Hepatocyte (in vitro differentiated cells): ENCODE results near the gene CTXN2. TPM values are rescaled to one million over a fixed set of nuclear protein-coding genes. Genes with fewer than 3 reads are reported as not detected.

Source experiments
- DNase-seq: peaks from one replicate; pipeline ENCODE4 v3.0.0-alpha.2; 2016; ENCODE audit warnings: low spot score
- H2AFZ ChIP-seq: fragments of 200-600 bp; sonication (generic); 2 replicates; pipeline ENCODE4 v1.6.0; 2016; ENCODE audit warnings: antibody characterized with exemption, mild to moderate bottlenecking
- H3K27ac ChIP-seq: fragments of 200-600 bp; sonication (generic); 2 replicates; pipeline ENCODE4 v1.5.1; 2016; ENCODE audit warnings: mild to moderate bottlenecking
- H3K27me3 ChIP-seq: fragments of 200-600 bp; sonication (generic); 2 replicates; pipeline ENCODE4 v1.6.1; 2016
- H3K36me3 ChIP-seq: fragments of 200-600 bp; sonication (generic); replicated peaks from 2 replicates; pipeline ENCODE4 v1.5.1; 2016; ENCODE audit warnings: low read depth; ENCODE audit not compliant: insufficient read depth
- H3K4me1 ChIP-seq: fragments of 200-600 bp; sonication (generic); 2 replicates; pipeline ENCODE4 v1.5.1; 2016; ENCODE audit warnings: mild to moderate bottlenecking, moderate library complexity; ENCODE audit not compliant: insufficient read depth
- H3K4me2 ChIP-seq: fragments of 200-600 bp; sonication (generic); 2 replicates; pipeline ENCODE4 v1.6.0; 2016
- H3K4me3 ChIP-seq: fragments of 200-600 bp; sonication (generic); 2 replicates; pipeline ENCODE4 v1.5.1; 2016; ENCODE audit warnings: mild to moderate bottlenecking
- H3K79me2 ChIP-seq: fragments of 200-600 bp; sonication (generic); 2 replicates; pipeline ENCODE4 v1.6.0; 2017; ENCODE audit warnings: mild to moderate bottlenecking
- H3K9me2 ChIP-seq: fragments of 200-600 bp; sonication (generic); replicated peaks from 2 replicates; pipeline ENCODE4 v1.6.0; 2017; ENCODE audit warnings: mild to moderate bottlenecking; ENCODE audit not compliant: insufficient read depth
- H3K9me3 ChIP-seq: fragments of 200-600 bp; sonication (generic); 2 replicates; pipeline ENCODE4 v1.5.1; 2016; ENCODE audit warnings: low read depth, mild to moderate bottlenecking
- H4K20me1 ChIP-seq: fragments of 200-600 bp; sonication (generic); 2 replicates; pipeline ENCODE4 v1.6.0; 2016; ENCODE audit warnings: mild to moderate bottlenecking; ENCODE audit not compliant: insufficient read depth, poor library complexity, severe bottlenecking
- CTCF ChIP-seq: fragments of 200-600 bp; sonication (generic); IDR thresholded peaks from 2 replicates; pipeline ENCODE4 v1.5.1; 2016; ENCODE audit warnings: antibody characterized with exemption, mild to moderate bottlenecking; ENCODE audit not compliant: poor library complexity
- EZH2 ChIP-seq: fragments of 200-600 bp; sonication (generic); IDR thresholded peaks from 2 replicates; pipeline ENCODE4 v1.6.1; 2016; ENCODE audit warnings: antibody characterized with exemption, mild to moderate bottlenecking, borderline replicate concordance
- EZH2phosphoT487 ChIP-seq: fragments of 200-600 bp; sonication (generic); IDR thresholded peaks from one replicate; pipeline ENCODE4 v1.6.1; 2018; ENCODE audit warnings: antibody characterized with exemption, mild to moderate bottlenecking, low read depth, moderate library complexity; ENCODE audit not compliant: unreplicated experiment, severe bottlenecking
- WGBS: methylation state at CpG from one replicate; pipeline ENCODE4 v1.1.6; 2016; ENCODE audit warnings: low lambda C conversion rate; ENCODE audit errors: missing lambda C conversion rate; 5-methylcytosine and 5-hydroxymethylcytosine counted together
- polyA plus RNA-seq: library from polyadenylated mRNA; unstranded; fragments of >200 nt; fragmentation: Nextera tagmentation; extraction: Ambion mirVana; gene quantifications from 2 replicates; pipeline ENCODE4 v1.2.1, GENCODE V29; 2016
- total RNA-seq: library from RNA; depleted of rRNA; stranded (reverse); fragments of >200 nt; gene quantifications from 2 replicates; pipeline ENCODE4 v1.2.3, GENCODE V29; 2014

The CTXN2 gene
- total and polyA plus RNA-seq, 2 experiments from 2014 or later, result not detected

DNA sequence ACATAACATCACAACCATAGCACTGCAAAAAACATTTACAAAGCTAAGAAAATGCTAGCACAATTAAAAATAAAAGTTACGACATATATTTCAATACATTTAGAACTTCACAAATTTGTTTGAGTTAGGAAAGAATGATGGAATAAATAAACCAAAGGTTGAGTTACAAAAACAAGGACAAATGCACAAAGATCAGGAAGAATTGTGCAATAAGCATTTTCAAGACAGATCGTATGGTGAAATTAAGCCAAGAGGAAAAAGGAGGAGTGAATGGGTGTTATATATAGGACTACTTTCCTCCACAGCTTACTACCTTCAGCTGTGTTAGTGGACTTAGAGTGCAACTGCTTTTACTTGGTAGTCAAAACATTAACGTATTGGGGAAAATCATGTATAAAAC, 5.9 kb upstream of the CTXN2 start:
- WGBS, result 87% methylated on average over 3 of the region's 3 CpGs
- DNase-seq, result no peak

DNA sequence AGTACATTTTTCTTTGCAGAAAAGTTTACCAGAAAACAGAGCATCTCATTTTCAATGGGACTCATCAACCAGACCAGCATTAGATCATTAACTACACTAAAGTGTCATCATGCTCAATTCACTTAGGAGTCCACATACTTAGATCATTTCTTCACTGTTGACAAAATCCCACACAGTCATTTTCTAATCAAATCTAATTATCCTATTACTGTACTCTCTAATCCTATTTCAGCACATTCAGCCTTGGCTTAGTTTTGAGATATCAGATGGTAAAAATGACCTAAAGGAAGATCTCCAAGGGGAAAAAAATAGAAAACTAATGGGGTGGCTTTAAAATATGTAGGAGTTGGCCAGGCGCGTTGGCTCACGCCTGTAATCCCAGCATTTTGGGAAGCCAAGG, 5.2 kb upstream of the CTXN2 start:
- Histone ChIP-seq H3K4me1 (no peaks in the 10 kb centered on the region), H3K79me2 (no peaks in the 10 kb centered on the region), H3K27ac (no peak overlapping the region), H2AFZ (no peak overlapping the region), H3K36me3 (no peaks in the 10 kb centered on the region), H3K9me2 (no peaks in the 10 kb centered on the region), H3K4me3 (no peak overlapping the region), H3K4me2 (no peak overlapping the region), H3K27me3 (peaks cover 12% of the 10 kb centered on the region), H3K9me3 (no peaks in the 10 kb centered on the region), H4K20me1 (no peaks in the 10 kb centered on the region)
- DNase-seq, result no peak
- TF ChIP-seq EZH2, result no peak
- TF ChIP-seq CTCF, result no peak
- TF ChIP-seq EZH2phosphoT487, result no peak
- 90% methylated on average over 3 of the region's 3 CpGs for WGBS

More for the DNA sequence above, 5.9 kb upstream of the CTXN2 start:
- H3K27me3 ChIP-seq, result peaks cover 12% of the 10 kb centered on the region
- H3K79me2 ChIP-seq, result no peaks in the 10 kb centered on the region
- no peak overlapping the region for H3K27ac ChIP-seq
- no peaks in the 10 kb centered on the region for H3K9me3 ChIP-seq
- no peak overlapping the region for H3K4me3 ChIP-seq
- no peak for TF ChIP-seq EZH2
- TF ChIP-seq EZH2phosphoT487, result no peak
- TF ChIP-seq CTCF, result no peak
- no peaks in the 10 kb centered on the region for H3K9me2 ChIP-seq
- no peaks in the 10 kb centered on the region for H3K4me1 ChIP-seq
- H2AFZ ChIP-seq, result no peak overlapping the region
- no peak overlapping the region for H3K4me2 ChIP-seq
- no peaks in the 10 kb centered on the region for H4K20me1 ChIP-seq
- H3K36me3 ChIP-seq, result no peaks in the 10 kb centered on the region

DNA sequence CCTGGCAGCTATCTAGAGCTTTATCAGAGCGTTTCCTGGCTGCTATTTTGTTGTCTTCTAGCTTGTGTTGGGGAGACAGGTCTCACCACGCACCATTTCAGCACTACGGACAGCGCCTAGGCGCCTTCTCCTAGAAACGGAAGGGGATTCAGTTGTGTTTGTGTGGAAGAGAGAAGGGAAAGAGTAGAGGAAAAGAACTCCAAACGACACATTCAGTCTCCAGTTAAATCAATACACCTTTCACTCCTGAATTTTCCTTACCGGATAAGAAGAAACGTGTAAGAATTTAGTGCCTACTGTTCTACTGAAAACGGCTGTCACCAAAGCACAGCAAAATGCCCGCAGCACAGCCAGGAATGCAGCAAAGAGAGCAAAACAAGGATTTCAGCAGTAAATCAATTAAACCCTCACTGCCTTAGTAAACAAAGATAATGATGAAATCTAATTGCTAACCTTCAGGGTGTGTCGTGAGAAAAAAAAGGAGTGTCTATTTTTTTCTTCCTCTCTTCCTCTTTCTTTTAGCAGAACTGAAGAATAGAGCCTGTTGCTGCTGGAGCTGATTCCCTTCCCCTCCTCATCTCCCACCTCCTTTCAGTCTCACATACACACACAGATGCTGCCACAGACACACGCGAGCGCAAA, 412 bp upstream of the CTXN2 start:
- Histone ChIP-seq H3K9me2 (no peaks in the 10 kb centered on the region), H3K79me2 (no peaks in the 10 kb centered on the region), H2AFZ (no peak overlapping the region), H4K20me1 (no peaks in the 10 kb centered on the region), H3K36me3 (no peaks in the 10 kb centered on the region), H3K4me1 (no peaks in the 10 kb centered on the region), H3K27ac (no peak overlapping the region), H3K4me3 (no peak overlapping the region), H3K4me2 (peak overlapping the region; percentile 73), H3K9me3 (no peaks in the 10 kb centered on the region), H3K27me3 (peaks cover 15% of the 10 kb centered on the region)
- 7% methylated on average over 15 of the region's 15 CpGs for WGBS
- DNase-seq, result peak; percentile 90
- no peak for TF ChIP-seq CTCF
- no peak for TF ChIP-seq EZH2
- TF ChIP-seq EZH2phosphoT487, result no peak

DNA sequence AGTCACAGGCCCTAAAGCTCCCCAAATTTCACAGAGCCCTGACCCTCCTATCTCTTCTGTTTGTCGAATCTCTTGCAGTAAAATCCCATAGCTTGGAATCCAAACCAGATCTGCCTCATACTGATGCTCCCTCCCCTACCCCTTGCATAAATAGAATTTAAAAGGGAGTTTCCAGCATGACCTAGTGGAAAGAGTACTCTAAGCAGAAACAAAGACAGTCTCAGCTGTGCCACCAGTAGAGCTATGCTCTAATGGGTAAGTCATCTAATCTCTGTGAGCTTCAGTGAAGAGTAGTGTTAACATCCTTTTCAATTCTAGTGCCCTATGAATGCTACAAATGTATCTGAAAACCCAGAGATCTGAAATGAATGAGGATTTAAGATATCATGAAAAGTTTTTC, 10.6 kb downstream of the CTXN2 start:
- Histone ChIP-seq H3K4me2 (no peak overlapping the region), H3K4me1 (no peaks in the 10 kb centered on the region), H3K27ac (no peak overlapping the region), H3K9me2 (no peaks in the 10 kb centered on the region), H3K4me3 (no peak overlapping the region), H4K20me1 (no peaks in the 10 kb centered on the region), H3K79me2 (no peaks in the 10 kb centered on the region), H3K27me3 (no peaks in the 10 kb centered on the region), H2AFZ (no peak overlapping the region), H3K9me3 (no peaks in the 10 kb centered on the region), H3K36me3 (no peaks in the 10 kb centered on the region)
- DNase-seq, result no peak
- no peak for TF ChIP-seq CTCF
- no peak for TF ChIP-seq EZH2phosphoT487
- TF ChIP-seq EZH2, result no peak
- WGBS, result 90% methylated on average over 1 of the region's 1 CpG
